Measurements from ENCODE around the gene ZDHHC1. TPM values are rescaled to one million over a fixed set of nuclear protein-coding genes. Genes with fewer than 3 reads are reported as not detected.

ZDHHC1 gene
- total and polyA plus RNA-seq, 2 donors (not counting 3 experiments of a cell fraction or from before 2014, with no cell fraction given): 11.4 to 14.4 TPM

DNA sequence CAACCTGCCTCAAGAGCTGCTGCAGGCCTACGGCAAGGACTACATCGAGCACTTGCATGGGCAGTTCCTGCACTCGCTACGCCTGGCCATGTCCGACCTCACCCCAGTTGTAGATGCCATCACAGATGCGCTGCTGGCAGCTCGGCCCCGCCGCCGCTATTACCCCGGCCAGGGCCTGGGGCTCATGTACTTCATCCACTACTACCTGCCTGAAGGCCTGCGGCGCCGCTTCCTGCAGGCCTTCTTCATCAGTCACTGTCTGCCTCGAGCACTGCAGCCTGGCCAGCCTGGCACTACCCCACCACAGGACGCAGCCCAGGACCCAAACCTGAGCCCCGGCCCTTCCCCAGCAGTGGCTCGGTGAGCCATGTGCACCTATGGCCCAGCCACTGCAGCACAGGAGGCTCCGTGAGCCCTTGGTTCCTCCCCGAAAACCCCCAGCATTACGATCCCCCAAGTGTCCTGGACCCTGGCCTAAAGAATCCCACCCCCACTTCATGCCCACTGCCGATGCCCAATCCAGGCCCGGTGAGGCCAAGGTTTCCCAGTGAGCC lies 20.4 kb upstream of the ZDHHC1 start:
- intact Hi-C loops (cut with micrococcal nuclease) (no loop called here), dilution Hi-C loops (cut with MboI; ENCODE audit: extremely low pct_ligation_motif_present, low sequenced_read_pairs) (no loop called here)
- Histone ChIP-seq H3K9me1 (replicated peaks; ENCODE audit: control insufficient read depth, extremely low read depth, insufficient read depth, low read length) (no peaks in the 10 kb centered on the region), H3K9me3 (replicated peaks; ENCODE audit: control insufficient read depth, insufficient read depth, low read length) (no peaks in the 10 kb centered on the region), H3K9ac (replicated peaks; ENCODE audit: extremely low read depth, insufficient read depth, low read length) (no peak overlapping the region), H4K20me1 (replicated peaks; ENCODE audit: control insufficient read depth, extremely low read depth, insufficient read depth, low read length) (no peaks in the 10 kb centered on the region), H3K79me2 (ENCODE audit: control insufficient read depth, insufficient read depth, low read length) (no peaks in the 10 kb centered on the region), H2AFZ (ENCODE audit: low read depth, low read length) (no peak overlapping the region), H3K4me3 (replicated peaks in 1 of 3; ENCODE audit: insufficient read depth in 1 of 3, low read depth in 1 of 3, low read length in 3 of 3) (no peak overlapping the region), H3K27me3 (ENCODE audit: control insufficient read depth in 2 of 2, insufficient read depth in 2 of 2, low read length in 2 of 2) (no peaks in the 10 kb centered on the region), H3K4me2 (ENCODE audit: insufficient read depth, low read length) (no peak overlapping the region), H3K27ac (ENCODE audit: insufficient read depth, low read depth, low read length) (no peak overlapping the region), H3K36me3 (ENCODE audit: control insufficient read depth in 2 of 2, extremely low read depth in 1 of 2, insufficient read depth in 2 of 2, low read length in 2 of 2) (peaks cover 0 to 21% of the 10 kb centered on the region in 2 experiments), H3K4me1 (ENCODE audit: control insufficient read depth, extremely low read depth, insufficient read depth, low read length) (peaks cover under 1% of the 10 kb centered on the region)
- BruUV-seq (replicated peaks): no TSS peak
- DNase-seq (ENCODE audit: low read depth, low spot score) (no peak), FAIRE-seq (no peak)
- TF ChIP-seq POLR2A (IDR thresholded peaks at IDR 0.05; ENCODE audit: low read depth, low read length) (no peak), CTCF (IDR thresholded peaks at IDR 0.05; ENCODE audit: extremely low read depth in 1 of 2, insufficient read depth in 1 of 2, low read depth in 1 of 2, low read length in 2 of 2) (no peak), EZH2 (IDR thresholded peaks at IDR 0.05; ENCODE audit: borderline replicate concordance, low read depth, low read length, severe bottlenecking) (no peak), JUN (IDR thresholded peaks at IDR 0.05; ENCODE audit: borderline replicate concordance, insufficient read depth, insufficient read length, low read depth) (no peak), GATA2 (IDR thresholded peaks at IDR 0.05; ENCODE audit: insufficient read depth, insufficient read length, low read depth, low read length) (no peak), MYC (IDR thresholded peaks at IDR 0.05; ENCODE audit: low read depth, low read length) (no peak)
- POLR2A ChIA-PET: no interaction called here
- CTCF ChIA-PET: interaction anchor here (1.1 to 1.4 kb wide), 3 partner anchors 20 to 37 kb away, joined by 4 to 5 read pairs (median 4); no protein-coding TSS in a partner anchor
